HepG2 (cell line): Measurements from ENCODE around the gene RHO.
"Not testable (repeated sequence)": the region's sequence is repeated elsewhere in the genome, so short reads cannot be mapped to it uniquely, and the experiment has no call there.

ENCODE experiments used
- BHLHE40 ChIP-seq: IDR thresholded peaks from 2 replicates; pipeline ENCODE4 v1.6.1; 2011; ENCODE audit warnings: low read length, improper control_type of control experiment
- CTCF ChIP-seq: sonication (generic); formaldehyde crosslinking; IDR thresholded peaks from 2 replicates; pipeline ENCODE4 v1.5.0; 2020; ENCODE audit warnings: mild to moderate bottlenecking, missing genetic modification reagents, moderate library complexity
- ETV6 ChIP-seq: sonication (generic); formaldehyde crosslinking; conservative IDR thresholded peaks from 2 replicates; pipeline ENCODE4 v1.4.0; 2020; ENCODE audit warnings: missing genetic modification reagents
- HHEX ChIP-seq: IDR thresholded peaks from 2 replicates; pipeline ENCODE4 v1.6.1; 2016; ENCODE audit warnings: control low read depth
- KAT8 ChIP-seq: IDR thresholded peaks from 2 replicates; pipeline ENCODE4 v1.6.1; 2016; ENCODE audit warnings: missing genetic modification reagents, missing compliant biosample characterization
- POLR2A ChIP-seq, 2 experiments: IDR thresholded peaks; 2 replicates each; pipeline ENCODE4 v1.6.1; 2011; ENCODE audit warnings: low read depth in 2 of 2, low read length in 2 of 2, mild to moderate bottlenecking in 1 of 2, moderate library complexity in 1 of 2; ENCODE audit not compliant: insufficient read depth in 1 of 2
- POLR2AphosphoS5 ChIP-seq: IDR thresholded peaks from 2 replicates; pipeline ENCODE4 v1.6.1; 2012; ENCODE audit warnings: low read depth, low read length
- ZNF24 ChIP-seq: fragments of 450-650 bp; IDR thresholded peaks from 2 replicates; pipeline ENCODE4 v1.6.1; 2017; ENCODE audit warnings: antibody characterized with exemption, mild to moderate bottlenecking
- ZNF577 ChIP-seq: sonication (generic); formaldehyde crosslinking; IDR thresholded peaks from 2 replicates; pipeline ENCODE4 v1.4.0; 2020; ENCODE audit warnings: mild to moderate bottlenecking, low read depth, missing genetic modification reagents, borderline replicate concordance
- ZNF660 ChIP-seq: sonication (generic); formaldehyde crosslinking; IDR thresholded peaks from 2 replicates; pipeline ENCODE4 v1.5.1; 2020; ENCODE audit warnings: mild to moderate bottlenecking, low read depth, missing genetic modification reagents, borderline replicate concordance
- ZNF704 ChIP-seq: sonication (generic); formaldehyde crosslinking; IDR thresholded peaks from 2 replicates; pipeline ENCODE4 v1.8.1; 2023; ENCODE audit warnings: mild to moderate bottlenecking, inconsistent platforms, moderate library complexity, missing genetic modification reagents, borderline replicate concordance
- ZNF768 ChIP-seq: sonication (generic); formaldehyde crosslinking; IDR thresholded peaks from 2 replicates; pipeline ENCODE4 v1.4.0; 2020; ENCODE audit warnings: missing genetic modification reagents
- TF ChIP-seq, protein P1 (sequence below): sonication (generic); formaldehyde crosslinking; conservative IDR thresholded peaks from 2 replicates; pipeline ENCODE4 v1.4.0; 2020; ENCODE audit warnings: missing genetic modification reagents
- TF ChIP-seq, protein P2 (sequence below): sonication (generic); formaldehyde crosslinking; IDR thresholded peaks from 2 replicates; pipeline ENCODE4 v1.4.0; 2020; ENCODE audit warnings: missing genetic modification reagents

DNA sequence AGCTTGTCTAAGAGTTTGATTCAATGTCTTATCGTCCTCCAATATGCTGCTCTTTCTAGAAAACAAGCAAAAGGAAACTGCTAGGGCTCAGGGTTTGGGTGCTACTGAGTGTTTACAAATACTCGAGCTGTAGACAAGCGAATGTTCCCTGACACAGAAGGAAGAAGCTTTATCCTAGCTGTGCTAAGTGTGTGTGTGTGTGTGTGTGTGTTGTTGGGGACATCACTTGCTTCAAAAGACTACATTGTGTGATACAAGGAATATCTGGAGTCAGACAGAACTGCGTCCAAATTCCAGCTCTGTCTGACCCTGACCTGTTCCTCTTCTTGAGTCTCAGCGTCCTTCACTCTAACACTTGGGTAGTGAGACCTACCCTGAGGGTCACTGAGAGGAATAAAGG, 33.9 kb upstream of the RHO start:
- TF ChIP-seq, protein P1, sequence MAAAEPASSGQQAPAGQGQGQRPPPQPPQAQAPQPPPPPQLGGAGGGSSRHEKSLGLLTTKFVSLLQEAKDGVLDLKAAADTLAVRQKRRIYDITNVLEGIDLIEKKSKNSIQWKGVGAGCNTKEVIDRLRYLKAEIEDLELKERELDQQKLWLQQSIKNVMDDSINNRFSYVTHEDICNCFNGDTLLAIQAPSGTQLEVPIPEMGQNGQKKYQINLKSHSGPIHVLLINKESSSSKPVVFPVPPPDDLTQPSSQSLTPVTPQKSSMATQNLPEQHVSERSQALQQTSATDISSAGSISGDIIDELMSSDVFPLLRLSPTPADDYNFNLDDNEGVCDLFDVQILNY (CRISPR knock-in tag): not testable (repeated sequence)
- TF ChIP-seq ZNF704 (CRISPR knock-in tag); CTCF; ZNF768 (CRISPR knock-in tag); KAT8 (CRISPR knock-in tag); ZNF577 (CRISPR knock-in tag); HHEX; BHLHE40; ZNF660 (CRISPR knock-in tag); POLR2A (IDR thresholded peaks at IDR 0.05; ENCODE audit: insufficient read depth in 1 of 2, low read depth in 2 of 2, low read length in 2 of 2); POLR2AphosphoS5; ETV6 (CRISPR knock-in tag); ZNF24: not testable (repeated sequence)
- TF ChIP-seq, protein P2, sequence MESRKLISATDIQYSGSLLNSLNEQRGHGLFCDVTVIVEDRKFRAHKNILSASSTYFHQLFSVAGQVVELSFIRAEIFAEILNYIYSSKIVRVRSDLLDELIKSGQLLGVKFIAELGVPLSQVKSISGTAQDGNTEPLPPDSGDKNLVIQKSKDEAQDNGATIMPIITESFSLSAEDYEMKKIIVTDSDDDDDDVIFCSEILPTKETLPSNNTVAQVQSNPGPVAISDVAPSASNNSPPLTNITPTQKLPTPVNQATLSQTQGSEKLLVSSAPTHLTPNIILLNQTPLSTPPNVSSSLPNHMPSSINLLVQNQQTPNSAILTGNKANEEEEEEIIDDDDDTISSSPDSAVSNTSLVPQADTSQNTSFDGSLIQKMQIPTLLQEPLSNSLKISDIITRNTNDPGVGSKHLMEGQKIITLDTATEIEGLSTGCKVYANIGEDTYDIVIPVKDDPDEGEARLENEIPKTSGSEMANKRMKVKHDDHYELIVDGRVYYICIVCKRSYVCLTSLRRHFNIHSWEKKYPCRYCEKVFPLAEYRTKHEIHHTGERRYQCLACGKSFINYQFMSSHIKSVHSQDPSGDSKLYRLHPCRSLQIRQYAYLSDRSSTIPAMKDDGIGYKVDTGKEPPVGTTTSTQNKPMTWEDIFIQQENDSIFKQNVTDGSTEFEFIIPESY (CRISPR knock-in tag): not testable (repeated sequence)
